GM12872 (cell line): ENCODE results near the gene ABR.

ENCODE experiments used
- TF ChIP-seq, protein P1 (sequence below): IDR thresholded peaks from 3 replicates; pipeline ENCODE4 v1.5.1; 2011; ENCODE audit warnings: low read depth, mild to moderate bottlenecking, low read length, moderate library complexity; ENCODE audit not compliant: insufficient read depth

Gene ABR

DNA sequence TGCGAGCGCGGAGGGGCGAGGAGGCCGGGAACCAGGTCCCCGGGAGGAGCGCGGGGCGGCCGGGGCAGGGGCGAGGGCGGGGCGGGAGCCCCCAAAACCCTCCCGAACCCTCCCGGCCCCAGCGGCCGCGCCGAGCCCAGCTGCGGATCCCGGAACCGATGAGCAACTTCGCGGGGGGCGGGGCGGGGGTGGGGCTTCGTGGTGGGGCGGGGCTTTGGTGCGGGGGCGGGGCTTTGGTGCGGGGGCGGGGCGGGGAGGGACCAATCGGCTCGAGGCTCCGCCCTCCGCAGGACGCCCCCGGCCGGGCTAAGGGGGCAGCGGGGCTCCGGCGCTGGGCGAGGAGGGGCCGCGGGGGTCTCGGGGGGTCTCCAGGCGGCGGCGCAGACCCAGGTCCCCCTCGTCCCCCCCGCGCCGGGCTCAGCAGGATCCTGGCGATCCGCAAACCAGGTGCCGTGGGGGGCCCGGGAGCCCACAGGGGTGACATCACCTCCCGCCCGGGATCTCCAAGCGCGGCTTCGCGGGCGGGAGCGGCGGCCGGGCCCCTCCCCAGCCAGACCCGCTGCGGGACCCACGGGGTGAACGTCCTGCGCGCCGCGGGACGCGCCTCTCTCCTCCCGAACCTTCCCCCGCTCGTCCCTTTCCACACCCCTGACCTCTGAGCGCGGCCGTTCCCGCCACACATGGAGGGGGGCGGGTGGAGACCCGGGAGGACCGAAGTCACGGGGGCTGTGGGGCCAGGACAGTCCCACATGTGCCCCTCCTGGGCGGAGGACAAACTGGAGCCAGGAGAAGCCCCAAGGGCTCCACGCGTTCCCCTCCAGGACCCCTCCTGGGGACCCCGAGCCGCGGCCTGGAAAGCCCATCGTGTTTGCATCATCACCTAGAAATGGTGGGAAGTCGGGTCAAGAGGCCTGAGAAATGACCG is at the start of gene ABR:
ABR (minus strand) TSS at position 164 of the 925 bp plus-strand sequence. CDS start 254 bp downstream, outside the sequence.
- TF ChIP-seq, protein P1, sequence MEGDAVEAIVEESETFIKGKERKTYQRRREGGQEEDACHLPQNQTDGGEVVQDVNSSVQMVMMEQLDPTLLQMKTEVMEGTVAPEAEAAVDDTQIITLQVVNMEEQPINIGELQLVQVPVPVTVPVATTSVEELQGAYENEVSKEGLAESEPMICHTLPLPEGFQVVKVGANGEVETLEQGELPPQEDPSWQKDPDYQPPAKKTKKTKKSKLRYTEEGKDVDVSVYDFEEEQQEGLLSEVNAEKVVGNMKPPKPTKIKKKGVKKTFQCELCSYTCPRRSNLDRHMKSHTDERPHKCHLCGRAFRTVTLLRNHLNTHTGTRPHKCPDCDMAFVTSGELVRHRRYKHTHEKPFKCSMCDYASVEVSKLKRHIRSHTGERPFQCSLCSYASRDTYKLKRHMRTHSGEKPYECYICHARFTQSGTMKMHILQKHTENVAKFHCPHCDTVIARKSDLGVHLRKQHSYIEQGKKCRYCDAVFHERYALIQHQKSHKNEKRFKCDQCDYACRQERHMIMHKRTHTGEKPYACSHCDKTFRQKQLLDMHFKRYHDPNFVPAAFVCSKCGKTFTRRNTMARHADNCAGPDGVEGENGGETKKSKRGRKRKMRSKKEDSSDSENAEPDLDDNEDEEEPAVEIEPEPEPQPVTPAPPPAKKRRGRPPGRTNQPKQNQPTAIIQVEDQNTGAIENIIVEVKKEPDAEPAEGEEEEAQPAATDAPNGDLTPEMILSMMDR, result no peak

DNA sequence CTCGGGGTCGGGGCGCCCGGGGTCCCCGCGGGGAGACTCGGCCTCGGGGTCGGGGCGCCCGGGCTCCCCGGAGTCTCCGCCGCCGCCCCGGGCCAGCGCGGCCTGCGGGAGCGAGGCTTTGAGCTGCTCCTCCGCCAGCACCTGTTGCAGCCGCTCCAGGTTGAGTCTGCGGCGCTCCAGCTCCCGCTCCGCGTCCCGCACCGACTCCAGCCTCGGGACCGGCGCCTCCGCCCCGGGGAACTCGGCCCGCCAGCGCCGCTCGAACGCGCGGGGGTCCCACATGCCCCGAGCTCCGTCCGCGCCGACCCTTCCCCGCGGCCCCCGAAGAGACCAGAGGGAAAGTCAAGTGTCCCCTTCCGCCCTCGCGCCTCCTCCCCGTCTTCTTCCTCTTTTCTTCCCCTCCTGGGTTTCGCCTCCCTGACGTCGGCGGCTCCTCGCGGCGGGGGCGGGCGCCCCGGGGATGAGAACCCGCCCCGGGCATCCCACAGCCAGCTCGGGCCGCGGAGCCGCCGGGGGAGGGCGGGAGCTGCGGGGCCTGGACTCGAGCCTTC is 49.6 kb upstream of the ABR start:
- TF ChIP-seq, protein P1, result no peak

DNA sequence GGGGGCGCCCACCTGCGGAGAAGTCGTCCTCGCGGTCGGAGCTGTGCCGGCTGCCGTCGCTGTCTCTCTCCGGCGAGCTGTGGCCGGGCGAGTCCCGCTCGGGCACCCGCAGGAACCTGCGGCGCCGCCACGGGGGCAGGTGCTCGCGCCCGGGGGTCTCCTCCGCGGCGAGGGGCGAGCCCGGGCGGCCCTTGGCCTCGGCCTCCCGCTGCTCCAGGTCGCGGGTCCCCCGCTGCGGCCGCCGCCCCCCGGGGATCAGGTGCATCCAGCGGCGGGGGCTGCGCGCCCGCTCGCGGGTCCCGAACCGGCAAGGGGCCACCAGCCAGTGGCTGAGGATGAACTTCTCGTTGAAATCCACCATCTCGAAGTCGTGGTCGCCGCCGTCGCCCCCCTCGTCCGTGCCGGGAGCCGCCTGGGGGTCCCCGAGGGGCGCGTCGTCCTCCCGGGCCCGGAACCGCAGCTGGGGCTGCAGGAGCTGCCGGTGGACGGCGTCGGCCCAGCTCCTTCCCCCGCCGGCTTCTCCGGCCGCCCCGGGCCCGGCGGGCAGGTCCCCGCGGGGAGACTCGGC is 49.1 kb upstream of the ABR start:
- TF ChIP-seq, protein P1, result no peak

DNA sequence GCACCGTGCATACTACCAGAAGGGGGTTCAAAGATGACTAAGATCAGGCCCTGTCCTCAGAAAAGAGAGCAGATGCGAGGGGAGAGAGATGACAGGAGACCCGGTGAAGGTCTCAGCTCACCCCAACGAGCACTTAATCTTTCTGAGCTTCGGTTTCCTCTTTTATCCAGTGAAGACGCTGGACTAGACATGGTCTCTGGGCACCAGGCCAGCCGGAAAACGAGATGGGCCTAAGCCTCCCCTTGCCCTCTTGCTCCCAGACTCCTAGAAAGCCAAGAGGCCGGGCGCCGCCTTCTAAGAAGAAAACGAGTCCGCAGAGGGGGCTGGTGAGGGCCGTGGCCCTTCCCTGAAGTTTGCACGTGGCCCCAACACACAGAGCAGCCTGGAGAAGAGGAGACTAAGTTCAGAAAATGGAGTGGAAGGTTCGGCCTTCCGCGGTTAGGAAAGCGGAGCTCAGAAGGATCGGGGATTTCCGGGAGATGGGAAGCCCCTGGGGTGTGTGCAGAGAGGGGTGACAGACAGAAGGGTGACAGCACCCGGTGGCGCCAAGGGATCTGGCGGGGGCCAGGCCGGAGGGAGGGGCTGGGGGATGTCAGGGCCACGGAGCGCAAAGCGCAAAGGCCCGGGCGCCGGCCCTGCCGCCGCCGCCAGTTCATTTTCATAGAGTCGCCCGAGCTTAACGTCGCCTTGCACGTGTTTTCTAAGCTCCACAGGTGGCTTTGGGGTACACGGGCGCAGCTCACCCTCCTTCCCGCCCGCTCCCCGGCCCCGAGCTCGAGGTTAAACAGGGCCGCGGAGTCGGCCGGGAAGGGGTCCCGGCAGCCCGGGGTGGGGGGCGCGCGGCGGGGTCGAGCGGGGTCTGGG is 48.4 kb upstream of the ABR start:
- TF ChIP-seq, protein P1, result no peak

DNA sequence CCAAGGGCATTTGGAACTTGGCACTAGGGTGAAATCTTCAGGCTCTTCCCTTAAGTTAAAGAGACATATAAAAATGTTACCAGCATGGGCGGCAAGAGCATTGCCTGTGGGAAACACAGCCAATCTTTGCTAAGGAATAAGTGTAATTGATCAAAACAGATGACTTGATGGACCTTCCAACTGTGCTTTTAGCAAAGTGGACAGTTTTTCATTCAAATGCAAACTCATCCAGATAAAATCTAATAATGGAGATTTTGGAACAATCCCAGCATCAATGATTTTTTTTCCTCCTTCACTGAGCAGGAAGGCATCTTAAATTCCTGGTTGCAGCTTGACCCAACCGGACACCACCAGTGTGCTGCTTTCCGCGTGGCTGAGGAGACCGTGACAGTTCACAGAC is 47.6 kb upstream of the ABR start:
- TF ChIP-seq, protein P1, result no peak

DNA sequence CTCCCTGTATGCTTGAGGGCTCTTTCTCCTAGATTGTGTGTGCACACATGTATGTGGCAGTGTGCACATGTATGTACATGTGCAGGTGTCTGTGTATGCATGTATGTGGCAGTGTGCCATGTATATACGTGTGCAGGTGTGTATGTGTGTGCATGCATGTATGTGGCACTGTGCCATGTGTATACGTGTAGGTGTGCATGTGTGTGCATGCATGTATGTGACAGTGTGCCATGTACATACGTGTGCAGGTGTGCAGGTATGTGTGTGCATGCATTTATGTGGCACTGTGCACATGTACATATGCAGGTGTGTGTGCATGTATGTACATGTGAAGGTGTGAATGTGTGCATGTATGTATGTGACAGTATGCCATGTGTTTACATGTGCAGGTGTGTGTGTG is 46.5 kb upstream of the ABR start:
- TF ChIP-seq, protein P1, result no peak
